ENCODE results near the gene RNF214.
"Not testable (repeated sequence)": the region's sequence is repeated elsewhere in the genome, so short reads cannot be mapped to it uniquely, and the experiment has no call there.

The RNF214 gene

GRCh38 chr11:117229931-117230285, 2.6 kb upstream of the RNF214 start:
- peak in 1 of 4 experiments; percentile 16 for DNase-seq (ENCODE audit: low read depth in 4 of 4, low spot score in 1 of 4)

GRCh38 chr11:117230286-117230961, 2.0 kb upstream of the RNF214 start:
- DNase-seq (ENCODE audit: low read depth in 4 of 4, low spot score in 1 of 4) = peak in 2 of 4 experiments; percentile 27 to 45

- no peak for DNase-seq (ENCODE audit: low read depth in 4 of 4, low spot score in 1 of 4)
These were observed 1.3 kb upstream of the RNF214 start for GRCh38 chr11:117230999-117231841.

- DNase-seq (ENCODE audit: low read depth in 4 of 4, low spot score in 1 of 4) = no peak
These were observed 704 bp upstream of the RNF214 start, which contains the start of gene PCSK7 for GRCh38 chr11:117231842-117232091. Gene PCSK7, minus strand, starts transcription at chr11:117232073. Its CDS starts 2,229 bp downstream, at chr11:117229844.

GRCh38 chr11:117232911-117233409, 489 bp downstream of the RNF214 start:
- DNase-seq (ENCODE audit: low read depth in 4 of 4, low spot score in 1 of 4) = no peak

GRCh38 chr11:117238221-117238620, 5.8 kb downstream of the RNF214 start:
- no peak for DNase-seq (ENCODE audit: low read depth in 4 of 4, low spot score in 1 of 4)

GRCh38 chr11:117239295-117239694, 6.8 kb downstream of the RNF214 start:
- no peak for DNase-seq (ENCODE audit: low read depth in 4 of 4, low spot score in 1 of 4)

- DNase-seq (ENCODE audit: low read depth in 4 of 4, low spot score in 1 of 4) = no peak
These were observed 15.9 kb downstream of the RNF214 start for GRCh38 chr11:117248341-117248740.

- no peak for DNase-seq (ENCODE audit: low read depth in 4 of 4, low spot score in 1 of 4)
These were observed 17.1 kb downstream of the RNF214 start for GRCh38 chr11:117249571-117249970.

GRCh38 chr11:117251506-117251905, 19.0 kb downstream of the RNF214 start:
- DNase-seq (ENCODE audit: low read depth in 4 of 4, low spot score in 1 of 4) = no peak

- DNase-seq (ENCODE audit: low read depth in 4 of 4, low spot score in 1 of 4) = no peak
These were observed 23.5 kb downstream of the RNF214 start for GRCh38 chr11:117255966-117256365.

GRCh38 chr11:117256573-117256972, 24.1 kb downstream of the RNF214 start:
- no peak for DNase-seq (ENCODE audit: low read depth in 4 of 4, low spot score in 1 of 4)

- no peak for DNase-seq (ENCODE audit: low read depth in 4 of 4, low spot score in 1 of 4)
These were observed 26.1 kb downstream of the RNF214 start for GRCh38 chr11:117258576-117258975.

- DNase-seq (ENCODE audit: low read depth in 4 of 4, low spot score in 1 of 4) = no peak
These were observed 26.9 kb downstream of the RNF214 start for GRCh38 chr11:117259417-117259816.

GRCh38 chr11:117264624-117265323, 32.3 kb downstream of the RNF214 start:
- not testable (repeated sequence) for DNase-seq (ENCODE audit: low read depth in 4 of 4, low spot score in 1 of 4)

GRCh38 chr11:117265745-117266144, 33.3 kb downstream of the RNF214 start:
- no peak for DNase-seq (ENCODE audit: low read depth in 4 of 4, low spot score in 1 of 4)

- DNase-seq (ENCODE audit: low read depth in 4 of 4, low spot score in 1 of 4) = no peak
These were observed 37.4 kb downstream of the RNF214 start for GRCh38 chr11:117269856-117270255.

GRCh38 chr11:117271208-117271607, 38.7 kb downstream of the RNF214 start:
- no peak for DNase-seq (ENCODE audit: low read depth in 4 of 4, low spot score in 1 of 4)

GRCh38 chr11:117272175-117272574, 39.7 kb downstream of the RNF214 start:
- DNase-seq (ENCODE audit: low read depth in 4 of 4, low spot score in 1 of 4) = not testable (repeated sequence)

GRCh38 chr11:117273550-117274289, 41.2 kb downstream of the RNF214 start:
- no peak for DNase-seq (ENCODE audit: low read depth in 4 of 4, low spot score in 1 of 4)

- DNase-seq (ENCODE audit: low read depth in 4 of 4, low spot score in 1 of 4) = no peak
These were observed 45.9 kb downstream of the RNF214 start for GRCh38 chr11:117278347-117278746.
